GM19455 (cell line): ENCODE data around the gene SBF2.
A peak's percentile ranks its signal among the peaks of the same experiment; 100 is the strongest.
"Not testable (repeated sequence)": the region's sequence is repeated elsewhere in the genome, so short reads cannot be mapped to it uniquely, and the experiment has no call there.

Experiments
- ATAC-seq: cut with Tn5 transposase; IDR thresholded peaks from one replicate; pipeline ENCODE4 v1.9.1; 2021; ENCODE audit not compliant: unreplicated experiment

Gene SBF2

GRCh38 chr11:10122326-10123197 lies 171.5 kb downstream of the SBF2 start:
- no peak for ATAC-seq

- no peak for ATAC-seq
Measured at GRCh38 chr11:10118865-10119264, 175.2 kb downstream of the SBF2 start.

- ATAC-seq, result no peak
Measured at GRCh38 chr11:10117709-10118351, 176.2 kb downstream of the SBF2 start.

GRCh38 chr11:10116588-10116987 lies 177.4 kb downstream of the SBF2 start:
- ATAC-seq, result no peak

GRCh38 chr11:10114593-10115404 lies 179.2 kb downstream of the SBF2 start:
- ATAC-seq, result no peak

GRCh38 chr11:10113852-10114251 lies 180.2 kb downstream of the SBF2 start:
- ATAC-seq, result no peak

- ATAC-seq, result no peak
Measured at GRCh38 chr11:10109806-10110205, 184.2 kb downstream of the SBF2 start.

- no peak for ATAC-seq
Measured at GRCh38 chr11:10108915-10109680, 184.9 kb downstream of the SBF2 start.

GRCh38 chr11:10107497-10107896 lies 186.5 kb downstream of the SBF2 start:
- ATAC-seq, result no peak

GRCh38 chr11:10097615-10098014 lies 196.4 kb downstream of the SBF2 start:
- no peak for ATAC-seq

- no peak for ATAC-seq
Measured at GRCh38 chr11:10096987-10097386, 197.0 kb downstream of the SBF2 start.

GRCh38 chr11:10095412-10096208 lies 198.4 kb downstream of the SBF2 start:
- ATAC-seq, result no peak

GRCh38 chr11:10092426-10092825 lies 201.6 kb downstream of the SBF2 start:
- ATAC-seq, result no peak

GRCh38 chr11:10091314-10092045 lies 202.5 kb downstream of the SBF2 start:
- no peak for ATAC-seq

GRCh38 chr11:10087923-10088225 lies 206.1 kb downstream of the SBF2 start:
- ATAC-seq, result not testable (repeated sequence)

- ATAC-seq, result no peak
Measured at GRCh38 chr11:10087186-10087922, 206.7 kb downstream of the SBF2 start.

- ATAC-seq, result no peak
Measured at GRCh38 chr11:10080138-10080537, 213.9 kb downstream of the SBF2 start.

GRCh38 chr11:10076458-10077141 lies 217.4 kb downstream of the SBF2 start:
- ATAC-seq, result peak; percentile 69
